NB4 (cell line): ENCODE measurements around the gene HIGD1A.

Source experiments
- CTCF ChIP-seq: IDR thresholded peaks from one replicate; pipeline ENCODE4 v1.5.1; 2012; ENCODE audit warnings: low read depth, low read length
- MAX ChIP-seq: IDR thresholded peaks from 2 replicates; pipeline ENCODE4 v1.6.1; 2011; ENCODE audit warnings: low read depth, low read length
- POLR2A ChIP-seq: IDR thresholded peaks from 2 replicates; pipeline ENCODE4 v1.6.1; 2011; ENCODE audit warnings: mild to moderate bottlenecking; ENCODE audit not compliant: insufficient read length; ENCODE audit errors: extremely low read depth

- TF ChIP-seq POLR2A (no peak), CTCF (no peak), MAX (no peak)
Observed at GRCh38 chr3:42853056-42853455, 48.8 kb upstream of the HIGD1A start.
